Esophagus squamous epithelium (tissue), 4 donors: ENCODE data around the gene PLCB1.

Experiments
- CTCF ChIP-seq, 6 experiments: fragments of 450-650 bp in 4 of 6; fragments of 200-600 bp in 2 of 6; sonication (generic) in 2 of 6; IDR thresholded peaks; one replicate each; pipeline ENCODE4 v1.5.1; 2016 to 2019; ENCODE audit warnings: antibody characterized with exemption in 6 of 6, mild to moderate bottlenecking in 4 of 6, moderate library complexity in 4 of 6
- POLR2A ChIP-seq, 4 donors: fragments of 450-650 bp; IDR thresholded peaks; one replicate each; pipeline ENCODE4 v1.6.1; 2017; ENCODE audit warnings: antibody characterized with exemption in 4 of 4, mild to moderate bottlenecking in 4 of 4, moderate library complexity in 3 of 4

GRCh38 chr20:8924539-8924938, 792.5 kb downstream of the PLCB1 start:
- no peak for TF ChIP-seq CTCF (IDR thresholded peaks at IDR 0.05)
- TF ChIP-seq POLR2A (IDR thresholded peaks at IDR 0.05), result no peak
